Memory B cell (primary cell): Measurements from ENCODE around the gene PARP3.

Source experiments
- ATAC-seq: fragments of 150-1000 bp; cut with Tn5 transposase; 2 replicates; pipeline ENCODE4 v1.10.0; 2021; ENCODE audit warnings: low read depth, mild to moderate bottlenecking, moderate library complexity
- DNase-seq, 2 donors: peaks; one replicate each; pipeline ENCODE4 v3.0.0; 2022; ENCODE audit warnings: low spot score in 2 of 2
- H3K27ac Mint-ChIP-seq: one replicate; pipeline ENCODE4 v1.8.0; 2022; ENCODE audit warnings: mild to moderate bottlenecking, moderate library complexity, mixed read lengths
- H3K27me3 Mint-ChIP-seq: one replicate; pipeline ENCODE4 v1.8.0; 2022; ENCODE audit warnings: mixed read lengths
- H3K36me3 Mint-ChIP-seq: one replicate; pipeline ENCODE4 v1.8.0; 2022; ENCODE audit warnings: mild to moderate bottlenecking, mixed read lengths
- H3K4me1 Mint-ChIP-seq: one replicate; pipeline ENCODE4 v1.8.0; 2022; ENCODE audit warnings: mixed read lengths
- H3K4me3 Mint-ChIP-seq: one replicate; pipeline ENCODE4 v1.8.0; 2022; ENCODE audit warnings: mild to moderate bottlenecking, moderate library complexity, mixed read lengths
- H3K9me3 Mint-ChIP-seq: one replicate; pipeline ENCODE4 v1.8.0; 2022; ENCODE audit warnings: mixed read lengths

PARP3 gene

GRCh38 chr3:51938780-51939425, 3.3 kb upstream of the PARP3 start:
- no peak for ATAC-seq
- Mint-ChIP-seq H3K27me3 (no peaks in the 10 kb centered on the region), H3K4me3 (no peak overlapping the region), H3K9me3 (no peaks in the 10 kb centered on the region), H3K4me1 (peaks cover 11% of the 10 kb centered on the region), H3K27ac (no peak overlapping the region), H3K36me3 (peaks cover 16% of the 10 kb centered on the region)
- DNase-seq = no peak

GRCh38 chr3:51940648-51941462, 1.3 kb upstream of the PARP3 start:
- Mint-ChIP-seq H3K27me3 (no peaks in the 10 kb centered on the region), H3K9me3 (no peaks in the 10 kb centered on the region), H3K4me3 (peak overlapping the region; percentile 88), H3K4me1 (peaks cover 11% of the 10 kb centered on the region), H3K27ac (no peak overlapping the region), H3K36me3 (peaks cover 18% of the 10 kb centered on the region)
- DNase-seq = no peak
- ATAC-seq = no peak

- H3K36me3 Mint-ChIP-seq = peaks cover 15% of the 10 kb centered on the region
- no peak for DNase-seq
- no peak for ATAC-seq
- no peaks in the 10 kb centered on the region for H3K9me3 Mint-ChIP-seq
- peak overlapping the region; percentile 88 for H3K4me3 Mint-ChIP-seq
- no peaks in the 10 kb centered on the region for H3K27me3 Mint-ChIP-seq
- peaks cover 11% of the 10 kb centered on the region for H3K4me1 Mint-ChIP-seq
- peak overlapping the region; percentile 53 for H3K27ac Mint-ChIP-seq
Observed at GRCh38 chr3:51941463-51941797, 733 bp upstream of the PARP3 start.

- peak; percentile 55 to 59 for DNase-seq
- Mint-ChIP-seq H3K9me3 (no peaks in the 10 kb centered on the region), H3K4me3 (peak overlapping the region; percentile 88), H3K4me1 (peaks cover 11% of the 10 kb centered on the region), H3K36me3 (peaks cover 12% of the 10 kb centered on the region), H3K27me3 (no peaks in the 10 kb centered on the region), H3K27ac (peak overlapping the region; percentile 53)
- ATAC-seq = peak; percentile 45
Observed at GRCh38 chr3:51942603-51943450, 664 bp downstream of the PARP3 start.

GRCh38 chr3:51943451-51944391, 1.6 kb downstream of the PARP3 start:
- Mint-ChIP-seq H3K4me1 (peaks cover 11% of the 10 kb centered on the region), H3K4me3 (peak overlapping the region; percentile 19), H3K27ac (no peak overlapping the region), H3K9me3 (no peaks in the 10 kb centered on the region), H3K27me3 (no peaks in the 10 kb centered on the region), H3K36me3 (peaks cover 8% of the 10 kb centered on the region)
- DNase-seq = no peak
- no peak for ATAC-seq

- Mint-ChIP-seq H3K4me3 (no peak overlapping the region), H3K27ac (no peak overlapping the region), H3K4me1 (peaks cover 9% of the 10 kb centered on the region)
Observed at GRCh38 chr3:51944451-51945021, 2.4 kb downstream of the PARP3 start.

GRCh38 chr3:51945031-51945840, 3.1 kb downstream of the PARP3 start:
- H3K36me3 Mint-ChIP-seq = peaks cover 8% of the 10 kb centered on the region
- no peaks in the 10 kb centered on the region for H3K9me3 Mint-ChIP-seq
- H3K27me3 Mint-ChIP-seq = no peaks in the 10 kb centered on the region
- no peak overlapping the region for H3K4me3 Mint-ChIP-seq
- DNase-seq (no peak), ATAC-seq (no peak)
- peaks cover 9% of the 10 kb centered on the region for H3K4me1 Mint-ChIP-seq
- no peak overlapping the region for H3K27ac Mint-ChIP-seq

More at GRCh38 chr3:51944451-51945021, 2.4 kb downstream of the PARP3 start:
- no peaks in the 10 kb centered on the region for H3K27me3 Mint-ChIP-seq
- no peak for DNase-seq
- no peaks in the 10 kb centered on the region for H3K9me3 Mint-ChIP-seq
- ATAC-seq = no peak
- H3K36me3 Mint-ChIP-seq = peaks cover 8% of the 10 kb centered on the region

GRCh38 chr3:51945926-51946705, 4.0 kb downstream of the PARP3 start:
- Mint-ChIP-seq H3K4me3 (no peak overlapping the region), H3K4me1 (peaks cover 3% of the 10 kb centered on the region), H3K27me3 (no peaks in the 10 kb centered on the region), H3K27ac (no peak overlapping the region), H3K9me3 (no peaks in the 10 kb centered on the region), H3K36me3 (peaks cover 8% of the 10 kb centered on the region)
- ATAC-seq (no peak), DNase-seq (no peak)

GRCh38 chr3:51946796-51947195, 4.6 kb downstream of the PARP3 start:
- no peak for ATAC-seq
- no peak for DNase-seq
- Mint-ChIP-seq H3K9me3 (no peaks in the 10 kb centered on the region), H3K36me3 (peaks cover 10% of the 10 kb centered on the region), H3K4me3 (no peak overlapping the region), H3K4me1 (peaks cover 3% of the 10 kb centered on the region), H3K27ac (no peak overlapping the region), H3K27me3 (no peaks in the 10 kb centered on the region)

- H3K4me3 Mint-ChIP-seq = no peak overlapping the region
Observed at GRCh38 chr3:51947215-51947900, 5.2 kb downstream of the PARP3 start.

GRCh38 chr3:51948016-51948580, 5.9 kb downstream of the PARP3 start:
- no peak for DNase-seq
- Mint-ChIP-seq H3K27me3 (peaks cover 3% of the 10 kb centered on the region), H3K36me3 (peaks cover 12% of the 10 kb centered on the region), H3K27ac (no peak overlapping the region), H3K4me1 (no peaks in the 10 kb centered on the region), H3K9me3 (no peaks in the 10 kb centered on the region), H3K4me3 (no peak overlapping the region)
- no peak for ATAC-seq

More at GRCh38 chr3:51947215-51947900, 5.2 kb downstream of the PARP3 start:
- no peak for ATAC-seq
- peaks cover 3% of the 10 kb centered on the region for H3K4me1 Mint-ChIP-seq
- no peak overlapping the region for H3K27ac Mint-ChIP-seq
- H3K36me3 Mint-ChIP-seq = peaks cover 12% of the 10 kb centered on the region
- peaks cover 2% of the 10 kb centered on the region for H3K27me3 Mint-ChIP-seq
- no peaks in the 10 kb centered on the region for H3K9me3 Mint-ChIP-seq
- DNase-seq = no peak
